ENCODE data around the gene STARD9.

DNA sequence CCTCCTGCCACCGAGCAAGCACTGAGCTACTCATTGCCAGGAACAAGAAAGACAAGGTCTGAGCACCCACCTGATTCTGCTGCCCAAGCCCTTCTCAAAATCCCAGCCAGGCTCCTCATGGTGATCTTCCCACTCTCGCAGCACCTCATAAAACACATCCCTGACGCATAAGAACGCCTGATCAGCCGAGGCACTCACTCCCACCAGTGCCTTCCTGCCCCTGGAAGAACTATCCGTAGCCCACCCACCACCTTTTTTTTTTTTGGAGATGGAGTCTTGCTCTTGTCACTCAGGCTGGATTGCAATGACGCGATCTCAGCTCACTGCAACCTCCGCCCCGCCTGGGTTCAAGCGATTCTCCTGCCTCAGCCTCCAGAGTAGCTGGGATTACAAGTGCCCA lies 157.6 kb downstream of the STARD9 start:
- TF ChIP-seq SIN3A (IDR thresholded peaks at IDR 0.05; ENCODE audit: borderline replicate concordance, insufficient read depth, low read length) (no peak), POLR2AphosphoS5 (IDR thresholded peaks at IDR 0.05; ENCODE audit: low read depth, low read length) (no peak), TAF1 (IDR thresholded peaks at IDR 0.05; ENCODE audit: borderline replicate concordance, insufficient read depth, low read length) (no peak), FOXP2 (optimal IDR thresholded peaks at IDR 0.05; ENCODE audit: borderline replicate concordance, extremely low read depth, extremely low read length, insufficient read depth) (no peak)
- TF ChIP-seq, protein P1, sequence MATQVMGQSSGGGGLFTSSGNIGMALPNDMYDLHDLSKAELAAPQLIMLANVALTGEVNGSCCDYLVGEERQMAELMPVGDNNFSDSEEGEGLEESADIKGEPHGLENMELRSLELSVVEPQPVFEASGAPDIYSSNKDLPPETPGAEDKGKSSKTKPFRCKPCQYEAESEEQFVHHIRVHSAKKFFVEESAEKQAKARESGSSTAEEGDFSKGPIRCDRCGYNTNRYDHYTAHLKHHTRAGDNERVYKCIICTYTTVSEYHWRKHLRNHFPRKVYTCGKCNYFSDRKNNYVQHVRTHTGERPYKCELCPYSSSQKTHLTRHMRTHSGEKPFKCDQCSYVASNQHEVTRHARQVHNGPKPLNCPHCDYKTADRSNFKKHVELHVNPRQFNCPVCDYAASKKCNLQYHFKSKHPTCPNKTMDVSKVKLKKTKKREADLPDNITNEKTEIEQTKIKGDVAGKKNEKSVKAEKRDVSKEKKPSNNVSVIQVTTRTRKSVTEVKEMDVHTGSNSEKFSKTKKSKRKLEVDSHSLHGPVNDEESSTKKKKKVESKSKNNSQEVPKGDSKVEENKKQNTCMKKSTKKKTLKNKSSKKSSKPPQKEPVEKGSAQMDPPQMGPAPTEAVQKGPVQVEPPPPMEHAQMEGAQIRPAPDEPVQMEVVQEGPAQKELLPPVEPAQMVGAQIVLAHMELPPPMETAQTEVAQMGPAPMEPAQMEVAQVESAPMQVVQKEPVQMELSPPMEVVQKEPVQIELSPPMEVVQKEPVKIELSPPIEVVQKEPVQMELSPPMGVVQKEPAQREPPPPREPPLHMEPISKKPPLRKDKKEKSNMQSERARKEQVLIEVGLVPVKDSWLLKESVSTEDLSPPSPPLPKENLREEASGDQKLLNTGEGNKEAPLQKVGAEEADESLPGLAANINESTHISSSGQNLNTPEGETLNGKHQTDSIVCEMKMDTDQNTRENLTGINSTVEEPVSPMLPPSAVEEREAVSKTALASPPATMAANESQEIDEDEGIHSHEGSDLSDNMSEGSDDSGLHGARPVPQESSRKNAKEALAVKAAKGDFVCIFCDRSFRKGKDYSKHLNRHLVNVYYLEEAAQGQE (IDR thresholded peaks at IDR 0.05; ENCODE audit: insufficient read depth in 1 of 2, low read depth in 2 of 2, low read length in 2 of 2): no peak
